Stimulated activated naive CD8-positive, alpha-beta T cell treated with anti-CD3 and anti-CD28 coated beads, Interleukin-15, Interleukin-2, amounts not matched to agents 100 U/mL and 50 U/mL, for 24 hours (primary cell): ENCODE measurements around the gene ARFGAP1.

Experiments used
- ATAC-seq: fragments of 150-1000 bp; cut with Tn5 transposase; one replicate; pipeline ENCODE4 v1.10.0; 2021
- DNase-seq: peaks from one replicate; pipeline ENCODE4 v3.0.0; 2021

The ARFGAP1 gene

DNA sequence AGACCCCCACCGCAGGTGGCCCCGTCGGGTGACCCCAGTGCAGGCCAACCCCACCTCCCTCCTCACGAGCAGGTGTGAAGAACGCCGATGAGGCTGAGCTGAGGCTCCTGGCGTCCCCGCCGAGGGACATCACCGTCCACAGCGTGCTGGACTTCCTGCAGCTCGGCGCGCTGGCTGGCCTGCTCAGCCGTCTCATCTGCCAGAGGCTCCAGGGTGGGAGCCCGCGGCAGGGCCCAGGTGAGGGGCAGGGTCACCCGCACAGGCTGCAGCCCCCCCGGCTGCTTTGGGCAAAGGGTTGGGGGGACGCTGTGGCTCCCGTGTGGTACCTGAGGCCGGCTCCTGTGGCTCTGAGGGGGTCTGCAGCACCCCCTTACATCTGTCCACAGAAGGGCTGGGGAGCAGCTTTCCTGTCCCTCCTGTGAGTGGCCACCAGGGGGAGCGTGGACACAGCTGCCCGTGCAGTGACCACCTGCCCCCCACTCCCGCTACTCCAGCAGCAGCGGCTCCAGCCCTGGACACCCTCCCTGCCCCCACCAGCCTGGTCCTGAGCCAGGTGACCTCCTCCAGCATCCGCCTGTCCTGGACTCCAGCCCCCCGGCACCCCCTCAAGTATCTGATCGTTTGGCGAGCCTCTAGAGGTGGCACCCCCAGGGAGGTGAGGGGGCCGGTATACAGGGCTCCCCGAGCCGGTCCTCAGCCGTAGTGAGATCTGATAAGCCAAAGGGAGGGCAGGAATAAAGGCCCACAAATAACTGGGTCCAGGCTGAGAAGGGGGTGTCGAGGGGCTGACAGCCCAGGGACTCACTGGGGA lies 36.9 kb downstream of the ARFGAP1 start:
- peak; percentile 40 for DNase-seq
- no peak for ATAC-seq

DNA sequence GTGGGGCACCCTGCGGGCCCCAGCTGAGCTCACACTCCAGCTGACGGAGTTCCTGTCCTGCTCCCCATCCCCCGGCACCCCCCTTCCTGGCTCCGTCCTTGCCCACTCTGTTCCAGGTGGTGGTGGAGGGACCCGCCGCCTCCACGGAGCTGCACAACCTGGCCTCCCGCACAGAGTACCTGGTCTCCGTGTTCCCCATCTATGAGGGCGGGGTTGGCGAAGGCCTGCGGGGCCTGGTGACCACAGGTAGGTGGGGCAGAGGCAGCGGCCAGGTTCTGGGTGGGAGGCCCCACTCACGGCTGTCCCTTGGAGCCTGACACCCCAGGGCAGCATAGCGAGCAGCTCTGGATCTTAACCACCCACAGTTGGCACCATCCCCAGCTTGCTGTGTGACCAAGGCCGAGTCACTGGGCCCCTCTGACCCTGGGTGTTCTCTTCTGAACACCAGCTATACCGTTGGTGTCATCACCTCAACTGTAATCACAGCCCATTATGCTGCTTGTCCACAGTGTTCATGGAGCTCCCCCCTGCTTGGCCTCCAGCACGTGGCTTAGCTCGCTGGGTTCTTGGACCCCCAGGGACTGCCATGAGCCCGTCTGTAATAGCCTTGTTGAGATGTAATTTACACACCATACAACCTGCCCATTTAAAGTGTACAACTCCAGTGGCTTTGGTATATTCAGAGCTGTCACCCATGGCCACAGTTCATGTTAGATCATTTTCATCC lies 37.8 kb downstream of the ARFGAP1 start:
- ATAC-seq (no peak), DNase-seq (no peak)

DNA sequence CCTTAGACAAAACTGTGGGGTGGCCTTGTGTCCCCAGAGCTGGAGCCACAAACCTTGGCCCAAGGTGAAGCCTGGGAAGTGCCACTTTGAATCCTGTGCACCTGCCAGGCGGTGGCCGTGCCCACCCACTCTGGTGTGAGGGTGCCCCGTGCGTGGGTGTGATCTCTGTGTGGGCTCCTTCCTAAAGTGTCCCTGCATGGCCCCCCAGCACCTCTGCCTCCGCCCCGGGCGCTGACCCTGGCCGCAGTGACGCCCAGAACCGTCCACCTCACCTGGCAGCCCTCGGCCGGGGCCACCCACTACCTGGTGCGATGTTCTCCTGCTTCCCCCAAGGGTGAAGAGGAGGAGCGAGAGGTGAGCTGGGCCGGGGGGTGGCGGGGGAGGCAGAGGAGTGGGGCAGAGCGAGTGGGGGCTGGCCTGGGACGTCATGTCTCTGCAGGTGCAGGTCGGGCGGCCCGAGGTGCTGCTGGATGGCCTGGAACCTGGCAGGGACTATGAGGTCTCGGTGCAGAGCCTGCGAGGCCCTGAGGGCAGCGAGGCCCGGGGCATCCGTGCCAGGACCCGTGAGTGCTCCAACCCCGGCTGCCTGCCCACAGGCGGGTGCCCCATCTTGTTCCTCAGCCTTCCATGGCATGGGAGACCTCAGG lies 38.7 kb downstream of the ARFGAP1 start:
- DNase-seq (no peak), ATAC-seq (no peak)

DNA sequence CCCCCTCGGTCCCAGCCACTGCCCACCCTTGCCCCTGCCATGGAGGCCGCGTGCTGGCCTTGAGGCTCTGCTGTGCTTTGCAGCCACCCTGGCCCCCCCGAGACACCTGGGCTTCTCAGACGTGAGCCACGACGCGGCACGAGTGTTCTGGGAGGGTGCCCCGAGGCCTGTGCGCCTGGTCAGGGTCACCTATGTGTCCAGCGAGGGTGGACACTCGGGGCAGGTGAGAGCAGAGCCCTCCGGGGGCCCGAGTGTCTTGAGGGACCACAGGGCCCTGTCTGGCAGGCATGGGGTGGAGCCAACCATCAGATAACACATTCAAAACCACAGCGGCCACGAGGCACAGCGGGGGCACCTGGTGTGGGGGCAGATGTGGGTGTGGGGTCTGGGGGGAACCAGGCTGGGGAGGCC lies 39.2 kb downstream of the ARFGAP1 start:
- no peak for DNase-seq
- ATAC-seq = no peak

DNA sequence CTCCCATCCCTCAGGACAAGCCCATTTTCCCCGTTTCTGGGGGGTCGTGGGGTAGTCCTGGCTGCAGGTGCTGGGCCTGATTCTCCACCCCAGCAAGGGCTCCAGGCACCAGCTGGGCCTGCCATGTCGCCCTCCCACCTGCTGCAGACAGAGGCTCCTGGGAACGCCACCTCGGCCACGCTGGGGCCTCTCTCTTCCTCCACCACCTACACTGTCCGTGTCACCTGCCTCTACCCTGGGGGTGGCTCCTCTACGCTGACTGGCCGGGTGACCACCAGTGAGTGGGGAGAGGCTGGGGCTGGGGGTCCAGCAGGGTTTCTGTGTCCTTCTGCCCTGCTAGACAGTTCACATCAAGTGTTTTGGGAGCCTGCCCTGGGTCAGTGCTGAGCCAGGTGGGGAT lies 39.7 kb downstream of the ARFGAP1 start:
- DNase-seq = no peak
- ATAC-seq = no peak

DNA sequence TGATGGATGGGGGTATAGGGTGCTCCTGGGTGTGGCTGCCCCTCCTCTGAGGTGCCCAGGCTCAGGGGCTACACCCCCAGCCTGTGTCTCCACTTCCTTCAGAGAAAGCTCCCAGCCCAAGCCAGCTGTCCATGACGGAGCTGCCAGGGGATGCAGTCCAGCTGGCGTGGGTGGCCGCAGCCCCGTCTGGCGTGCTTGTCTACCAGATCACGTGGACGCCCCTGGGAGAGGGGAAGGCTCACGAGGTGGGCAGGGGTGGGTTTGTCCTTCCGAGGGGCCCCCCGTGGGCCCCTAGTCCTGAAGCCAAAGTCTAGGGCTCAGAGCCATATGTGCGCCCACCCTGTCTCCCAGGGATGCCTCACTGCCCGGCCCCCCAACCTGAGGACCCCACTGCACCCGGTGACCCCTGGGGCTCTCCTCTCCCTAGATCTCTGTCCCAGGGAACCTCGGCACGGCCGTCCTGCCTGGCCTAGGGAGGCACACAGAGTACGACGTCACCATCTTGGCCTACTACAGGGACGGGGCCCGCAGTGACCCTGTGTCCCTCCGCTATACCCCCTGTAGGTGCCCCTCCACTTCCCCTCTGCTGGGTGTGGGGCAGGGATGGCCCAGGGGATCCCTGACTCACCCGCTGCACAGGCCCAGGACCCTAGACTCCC lies 40.2 kb downstream of the ARFGAP1 start:
- no peak for DNase-seq
- no peak for ATAC-seq

DNA sequence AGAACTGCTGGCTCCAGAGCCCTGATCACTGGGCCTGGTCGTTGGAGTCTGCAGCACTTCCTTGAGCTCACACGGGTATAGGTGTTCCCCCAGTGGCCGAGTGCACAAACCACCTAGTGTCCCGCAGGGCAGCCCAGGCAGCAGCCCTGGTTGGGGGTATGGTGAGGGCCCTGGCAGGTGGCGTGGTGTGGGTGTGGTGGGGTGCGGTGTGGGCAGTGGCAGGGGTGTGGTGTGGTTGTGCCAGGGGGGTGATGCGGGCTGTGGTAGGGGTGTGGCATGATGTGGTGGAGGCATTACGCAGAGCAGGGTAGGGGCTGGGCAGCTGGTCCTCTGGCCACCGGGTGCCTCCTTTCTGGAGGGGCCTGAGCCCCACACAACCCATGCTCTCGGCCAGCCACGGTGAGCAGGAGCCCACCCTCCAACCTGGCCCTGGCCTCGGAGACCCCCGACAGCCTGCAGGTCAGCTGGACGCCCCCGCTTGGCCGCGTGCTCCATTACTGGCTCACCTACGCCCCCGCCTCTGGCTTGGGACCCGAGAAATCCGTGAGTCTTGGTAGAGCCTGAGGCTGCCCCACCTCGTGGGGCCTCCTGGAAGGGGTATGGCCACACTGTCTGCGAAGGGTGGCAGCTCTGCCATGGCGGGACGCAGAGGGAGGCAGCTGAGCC lies 40.9 kb downstream of the ARFGAP1 start:
- DNase-seq (no peak), ATAC-seq (no peak)

DNA sequence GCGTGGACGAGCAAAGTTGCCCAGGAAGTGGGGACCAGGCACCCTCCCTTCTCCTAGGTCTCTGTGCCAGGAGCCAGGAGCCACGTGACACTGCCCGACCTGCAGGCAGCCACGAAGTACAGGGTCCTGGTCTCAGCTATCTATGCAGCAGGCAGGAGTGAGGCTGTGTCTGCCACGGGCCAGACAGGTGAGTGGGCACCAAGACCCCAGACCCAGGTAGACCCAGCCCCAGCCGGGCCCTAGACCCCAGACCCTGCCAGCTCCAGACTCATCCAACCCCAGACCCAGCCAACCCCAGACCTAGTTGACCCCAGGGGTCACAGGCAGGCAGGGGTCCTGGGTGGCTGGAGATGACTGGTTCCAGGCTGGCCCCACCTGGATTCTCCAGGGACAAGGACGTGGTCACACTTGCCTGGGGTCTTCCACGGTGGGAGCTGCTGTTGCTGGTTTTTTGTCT lies 41.4 kb downstream of the ARFGAP1 start:
- no peak for ATAC-seq
- DNase-seq = no peak

DNA sequence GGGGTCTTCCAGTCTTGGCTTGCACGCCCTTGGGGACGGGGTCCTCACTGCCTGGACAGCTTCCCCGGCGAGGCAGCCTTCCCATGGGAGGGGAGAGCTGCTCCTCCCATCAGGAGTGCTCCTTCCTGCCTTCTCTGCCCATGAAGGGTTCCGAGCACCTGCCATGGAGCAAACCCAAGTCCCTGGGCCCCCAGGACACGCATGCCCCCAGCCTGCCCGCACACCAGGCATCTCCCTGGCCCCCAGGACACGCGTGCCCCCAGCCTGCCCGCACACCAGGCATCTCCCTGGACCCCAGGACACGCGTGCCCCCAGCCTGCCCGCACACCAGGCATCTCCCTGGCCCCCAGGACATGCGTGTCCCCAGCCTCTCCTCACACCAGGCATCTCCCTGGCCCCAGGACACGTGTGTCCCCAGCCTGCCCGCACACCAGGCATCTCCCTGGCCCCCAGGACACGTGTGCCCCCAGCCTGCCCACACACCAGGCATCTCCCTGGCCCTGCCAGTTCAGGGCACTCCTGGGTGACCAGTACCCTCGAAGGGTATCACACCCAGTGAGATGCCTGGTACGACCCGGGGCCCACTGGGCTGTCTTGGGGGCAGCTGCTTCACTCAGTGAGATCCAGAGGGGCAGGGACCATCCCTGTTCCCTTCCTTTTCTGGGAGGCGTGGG lies 42.1 kb downstream of the ARFGAP1 start:
- no peak for ATAC-seq
- DNase-seq = no peak

DNA sequence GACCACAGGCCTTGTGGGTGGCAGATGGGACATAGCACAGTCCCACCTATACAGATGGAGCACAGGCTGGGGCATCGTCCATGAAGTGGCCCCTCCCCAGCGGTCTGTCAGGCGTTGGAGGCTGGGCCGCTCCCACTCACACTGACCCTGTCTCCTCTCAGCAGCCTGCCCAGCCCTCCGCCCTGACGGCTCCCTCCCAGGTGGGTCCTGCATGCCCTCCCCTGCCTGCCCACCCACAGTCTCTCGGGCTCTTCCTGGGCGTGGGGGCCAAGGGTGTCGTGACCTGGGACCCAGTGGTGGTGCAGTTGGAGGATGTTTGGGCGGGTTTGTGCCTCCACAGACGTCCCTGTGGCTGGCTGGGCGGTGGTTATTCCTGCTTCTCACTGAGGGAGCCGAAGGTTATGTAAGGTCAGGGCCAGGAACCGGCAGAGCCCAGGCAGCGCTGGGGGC lies 42.7 kb downstream of the ARFGAP1 start:
- no peak for ATAC-seq
- no peak for DNase-seq

DNA sequence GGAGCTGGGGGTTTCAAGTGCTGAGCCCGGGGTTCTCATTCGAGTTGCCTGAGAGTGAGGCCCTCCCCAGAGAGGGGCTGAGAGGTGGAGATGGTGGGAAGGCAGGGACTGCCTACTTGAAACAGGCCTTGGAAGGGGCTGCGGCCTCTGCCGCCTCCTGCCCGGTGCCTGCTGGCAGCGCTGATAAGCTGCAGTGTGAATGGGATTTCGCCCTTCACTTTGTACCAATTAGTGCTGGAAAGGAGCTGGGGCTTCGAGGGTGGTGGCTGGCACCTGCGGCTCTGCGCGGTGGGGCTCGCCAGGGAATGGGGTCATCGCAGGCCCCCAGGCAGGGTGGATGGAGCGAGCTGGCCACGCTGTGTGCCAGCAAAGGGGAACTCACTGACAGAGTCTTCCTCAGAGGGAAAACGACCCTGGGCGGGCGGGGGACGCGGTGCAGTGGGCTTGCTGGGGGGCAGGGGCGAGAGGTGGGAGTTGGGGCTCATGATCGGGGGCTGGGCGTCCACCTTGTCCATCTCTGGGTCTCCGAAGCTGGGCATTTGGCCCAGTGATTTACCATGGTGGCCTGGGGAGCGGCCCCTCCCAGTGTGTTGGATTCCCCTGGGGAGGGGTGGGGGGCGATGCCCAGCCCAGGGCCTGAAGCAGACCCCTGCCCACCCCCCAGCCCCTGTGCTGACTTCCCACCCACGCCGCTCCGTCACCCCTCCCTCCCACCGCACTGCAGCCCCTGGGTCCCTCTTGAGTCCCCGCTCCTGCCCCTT lies 43.3 kb downstream of the ARFGAP1 start:
- no peak for ATAC-seq
- no peak for DNase-seq

DNA sequence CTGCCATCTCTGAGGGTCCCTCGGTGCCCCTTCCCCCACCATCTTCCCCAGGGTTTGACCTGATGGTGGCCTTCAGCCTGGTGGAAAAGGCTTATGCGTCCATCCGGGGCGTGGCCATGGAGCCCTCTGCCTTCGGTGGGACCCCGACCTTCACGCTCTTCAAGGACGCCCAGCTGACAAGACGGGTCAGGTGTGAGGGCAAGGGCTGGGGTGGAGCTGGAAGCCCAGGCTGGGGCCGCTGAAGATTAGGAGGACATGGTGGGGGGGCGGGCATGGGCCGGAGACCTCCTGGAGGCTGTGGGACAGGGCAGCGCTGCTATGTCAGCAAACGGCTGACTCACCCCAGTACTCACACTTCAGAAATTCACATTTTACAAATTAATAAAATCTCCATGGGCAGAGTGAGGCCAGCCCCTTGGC lies 43.9 kb downstream of the ARFGAP1 start:
- ATAC-seq (no peak), DNase-seq (no peak)

DNA sequence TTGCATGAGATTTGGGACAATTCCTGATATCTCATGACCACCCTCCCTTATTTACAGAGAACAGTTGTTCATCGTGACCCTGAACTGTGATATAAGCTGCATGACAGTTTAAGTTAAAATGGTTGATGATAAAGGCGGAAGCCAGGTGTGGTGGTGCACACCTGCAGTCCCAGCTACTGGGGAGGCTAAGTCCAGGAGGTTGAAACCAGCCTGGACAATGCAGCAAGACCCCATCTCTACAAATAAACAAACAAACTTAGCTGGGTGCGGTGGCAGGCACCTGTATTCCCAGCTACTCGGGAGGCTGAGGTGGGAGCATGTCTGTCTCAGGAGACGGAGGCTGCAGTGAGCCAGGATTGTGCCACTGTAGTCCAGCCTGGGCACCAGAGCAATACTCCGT lies 44.4 kb downstream of the ARFGAP1 start:
- ATAC-seq = no peak

DNA sequence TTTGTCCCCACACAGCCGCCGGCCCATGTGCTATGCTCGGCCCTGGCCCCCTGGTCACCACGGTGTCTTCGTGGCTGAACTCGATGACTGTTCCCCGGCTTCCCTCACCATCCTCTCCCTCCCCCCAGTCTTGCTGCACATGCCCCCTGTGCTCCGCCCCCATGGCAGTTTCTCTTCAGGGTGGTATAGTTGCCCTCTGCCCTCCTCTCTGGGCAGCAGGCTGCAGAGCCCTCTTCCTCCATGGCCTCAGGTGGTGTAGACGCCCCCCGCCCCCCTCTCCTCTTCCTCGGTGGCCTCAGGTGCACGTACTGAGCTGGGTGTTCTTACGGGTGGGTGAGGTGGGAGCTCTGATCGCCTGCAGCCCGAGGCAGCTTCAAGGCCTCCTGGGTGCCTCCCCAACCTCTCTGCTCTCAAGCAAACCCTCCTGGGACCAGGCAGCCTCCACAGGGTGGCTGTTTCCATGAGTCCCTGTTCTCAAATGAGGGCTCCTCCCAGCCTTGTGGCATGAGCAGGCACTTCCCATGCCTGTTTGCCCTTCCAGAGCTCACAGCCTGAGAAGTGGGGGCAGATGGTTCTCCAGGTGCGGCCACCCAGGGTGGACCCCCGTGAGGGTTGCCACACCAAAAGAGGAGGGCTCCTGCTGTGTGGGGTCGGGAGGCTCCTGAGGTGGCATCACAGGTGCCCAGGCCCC lies 45.1 kb downstream of the ARFGAP1 start:
- DNase-seq (no peak), ATAC-seq (no peak)

More for the DNA sequence above, 44.4 kb downstream of the ARFGAP1 start:
- no peak for DNase-seq

DNA sequence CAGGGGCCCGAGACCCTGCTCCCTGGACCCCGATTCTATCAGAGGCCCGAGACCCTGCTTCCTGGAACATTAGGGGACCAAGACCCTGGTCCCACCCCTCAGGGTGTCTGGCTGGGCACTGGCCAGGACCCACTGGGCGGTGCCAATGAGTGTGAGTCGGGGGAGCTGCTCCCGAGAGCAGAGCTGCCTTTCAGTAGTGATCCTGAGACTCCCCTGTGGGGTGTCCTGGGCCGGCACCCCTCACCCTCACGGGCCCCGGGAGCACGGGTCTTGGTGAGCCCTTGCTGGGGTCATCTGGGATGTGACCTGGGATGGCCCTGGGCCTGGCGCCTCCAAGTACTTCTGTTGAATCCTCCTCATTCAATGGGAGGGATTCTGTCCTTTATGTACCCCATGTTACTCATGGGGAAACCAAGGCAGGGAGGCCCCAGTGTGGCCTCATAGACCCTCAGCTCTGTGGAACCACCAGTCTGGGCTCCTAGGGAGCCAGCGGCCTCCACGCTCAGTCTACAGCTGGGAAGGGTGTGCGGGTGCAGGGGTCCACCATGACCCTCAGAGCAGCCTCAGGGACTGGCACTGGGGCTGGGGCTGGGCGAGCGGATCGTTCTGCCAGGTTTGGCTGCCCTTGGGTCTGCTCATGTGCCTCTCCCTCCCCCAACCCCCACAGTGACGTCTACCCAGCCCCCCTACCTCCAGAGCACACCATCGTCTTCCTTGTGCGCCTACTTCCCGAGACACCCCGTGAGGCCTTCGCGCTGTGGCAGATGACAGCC lies 46.0 kb downstream of the ARFGAP1 start:
- no peak for DNase-seq
- no peak for ATAC-seq

DNA sequence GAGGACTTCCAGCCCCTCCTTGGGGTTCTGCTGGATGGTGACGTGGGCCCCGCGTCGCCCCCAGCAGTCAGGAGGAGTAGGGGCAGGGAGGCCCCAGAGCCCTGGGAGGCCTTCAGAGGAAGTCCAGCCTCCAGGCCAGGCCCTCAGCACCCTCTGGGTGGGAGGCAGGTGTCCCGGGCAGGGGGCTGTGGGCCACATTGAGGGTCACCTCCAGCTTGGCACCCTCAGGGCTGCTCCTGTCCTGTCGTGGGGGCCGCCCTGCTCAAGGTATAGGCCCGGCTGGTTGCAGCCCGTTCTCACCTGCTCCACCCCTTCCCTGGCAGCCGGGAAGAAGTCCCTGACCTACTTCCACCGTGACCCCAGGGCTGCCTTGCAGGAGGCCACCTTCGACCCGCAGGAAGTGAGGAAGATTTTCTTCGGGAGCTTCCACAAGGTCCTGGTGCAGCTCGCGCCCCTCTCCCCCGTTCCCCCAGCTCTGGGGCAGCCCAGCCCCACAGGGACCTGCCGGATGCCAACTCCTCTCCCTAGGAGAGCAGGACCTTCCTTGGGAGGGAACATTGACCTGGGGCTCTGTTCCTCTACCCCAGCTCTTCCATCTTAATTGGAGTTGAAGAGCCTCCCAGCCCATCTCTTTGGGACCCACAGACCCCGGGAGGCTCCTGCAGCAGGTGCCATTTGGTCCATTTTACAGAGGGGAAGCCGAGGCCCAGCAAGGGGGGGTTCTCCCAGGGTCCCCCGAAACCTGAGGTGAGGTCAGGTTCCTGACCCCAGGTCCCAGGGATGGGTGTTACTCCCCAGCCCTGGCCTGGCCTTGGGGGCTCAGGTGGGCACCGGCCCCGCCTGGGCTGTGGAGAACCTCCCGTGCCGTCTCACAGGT lies 46.8 kb downstream of the ARFGAP1 start:
- ATAC-seq (no peak), DNase-seq (no peak)

DNA sequence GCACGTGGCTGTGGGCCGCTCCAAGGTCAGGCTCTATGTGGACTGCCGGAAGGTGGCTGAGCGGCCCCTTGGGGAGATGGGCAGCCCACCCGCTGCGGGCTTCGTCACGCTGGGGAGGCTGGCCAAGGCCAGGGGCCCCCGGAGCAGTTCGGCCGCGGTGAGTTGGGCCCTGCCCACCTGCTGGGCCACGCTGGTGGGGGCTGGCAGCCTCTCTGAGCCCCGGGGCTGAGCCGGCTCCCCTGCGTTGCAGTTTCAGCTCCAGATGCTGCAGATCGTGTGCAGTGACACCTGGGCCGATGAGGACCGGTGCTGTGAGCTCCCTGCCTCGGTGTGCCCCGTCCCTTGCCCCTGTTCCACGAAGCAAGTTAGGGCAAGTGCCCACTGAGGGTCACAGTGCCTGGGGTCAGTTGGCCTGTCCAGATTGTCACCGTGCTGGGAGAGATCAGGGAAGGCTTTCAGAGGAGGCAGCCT lies 47.5 kb downstream of the ARFGAP1 start:
- no peak for DNase-seq
- no peak for ATAC-seq

DNA sequence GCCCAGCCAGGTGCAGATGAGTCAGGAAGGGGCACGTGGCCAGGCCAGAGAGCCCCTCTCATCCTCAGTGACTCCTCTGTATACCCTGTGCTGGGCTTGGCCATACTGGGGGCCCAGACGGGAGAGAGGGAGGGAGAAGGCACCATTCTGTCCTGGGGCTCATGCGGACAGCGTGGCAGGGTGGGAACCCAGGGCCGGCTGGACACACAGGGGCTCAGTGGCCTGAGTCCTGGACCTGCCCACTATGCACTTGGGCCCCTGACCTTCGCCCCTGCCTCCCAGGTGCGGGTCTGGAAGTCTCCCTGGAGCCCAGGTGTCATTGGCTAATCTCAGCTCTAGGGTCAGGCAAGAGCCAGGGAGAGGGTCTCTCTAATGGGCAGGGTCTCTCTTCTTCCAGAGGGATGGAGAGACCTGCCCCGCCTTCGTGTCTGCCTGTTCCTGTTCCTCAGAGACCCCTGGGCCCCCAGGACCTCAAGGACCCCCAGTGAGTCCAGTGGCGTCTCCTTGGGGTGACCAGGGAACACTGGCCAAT lies 48.1 kb downstream of the ARFGAP1 start:
- no peak for ATAC-seq
- DNase-seq = no peak
